Measurements from ENCODE around the gene MAGEC1. TPM values are rescaled to one million over a fixed set of nuclear protein-coding genes. Genes with fewer than 3 reads are reported as not detected.

Gene MAGEC1
- total and polyA plus RNA-seq, 8 donors: not detected

- ATAC-seq (no peak), DNase-seq (no peak)
- intact Hi-C loops (cut with DNase I): no loop called here
- Histone ChIP-seq H3K27me3 (no peaks in the 10 kb centered on the region), H3K9me3 (no peaks in the 10 kb centered on the region), H3K36me3 (no peaks in the 10 kb centered on the region), H3K4me3 (no peak overlapping the region), H3K27ac (no peak overlapping the region), H3K4me1 (no peaks in the 10 kb centered on the region)
- no peak for TF ChIP-seq CTCF (IDR thresholded peaks at IDR 0.05)
Observed at GRCh38 chrX:141945426-141945825, 41.7 kb downstream of the MAGEC1 start.

GRCh38 chrX:141947350-141947749 lies 43.7 kb downstream of the MAGEC1 start:
- TF ChIP-seq CTCF (IDR thresholded peaks at IDR 0.05): no peak
- no peaks in the 10 kb centered on the region for H3K4me1 ChIP-seq
- H3K27me3 ChIP-seq: no peaks in the 10 kb centered on the region
- ATAC-seq (no peak), DNase-seq (no peak)
- no peak overlapping the region for H3K4me3 ChIP-seq
- H3K36me3 ChIP-seq: no peaks in the 10 kb centered on the region
- intact Hi-C loops (cut with DNase I): no loop called here
- H3K9me3 ChIP-seq: no peaks in the 10 kb centered on the region
- H3K27ac ChIP-seq: no peak overlapping the region

GRCh38 chrX:141952603-141953002 lies 48.9 kb downstream of the MAGEC1 start:
- no peaks in the 10 kb centered on the region for H3K36me3 ChIP-seq
- no peaks in the 10 kb centered on the region for H3K9me3 ChIP-seq
- H3K27ac ChIP-seq: no peak overlapping the region
- TF ChIP-seq CTCF (IDR thresholded peaks at IDR 0.05): no peak
- H3K27me3 ChIP-seq: no peaks in the 10 kb centered on the region
- intact Hi-C loops (cut with DNase I): no loop called here
- no peak overlapping the region for H3K4me3 ChIP-seq
- ATAC-seq: no peak
- no peak for DNase-seq
- no peaks in the 10 kb centered on the region for H3K4me1 ChIP-seq

- Histone ChIP-seq H3K27me3 (no peaks in the 10 kb centered on the region), H3K36me3 (no peaks in the 10 kb centered on the region), H3K4me3 (no peak overlapping the region), H3K9me3 (no peaks in the 10 kb centered on the region), H3K4me1 (no peaks in the 10 kb centered on the region), H3K27ac (no peak overlapping the region)
- intact Hi-C loops (cut with DNase I): no loop called here
- no peak for TF ChIP-seq CTCF (IDR thresholded peaks at IDR 0.05)
- DNase-seq (no peak), ATAC-seq (no peak)
Observed at GRCh38 chrX:141958675-141959074, 55.0 kb downstream of the MAGEC1 start.

Other genes with a start within 250 kb of the MAGEC1 start
- not detected for gene SPANXD, start 205.2 kb upstream of the MAGEC1 start, total RNA-seq
- gene SPANXD, start 205.2 kb upstream of the MAGEC1 start, polyA plus RNA-seq (ENCODE audit: insufficient read length in 6 of 6): not detected
- not detected for gene MAGEC3, start 65.6 kb upstream of the MAGEC1 start, total RNA-seq
- under 1 TPM in 5 of 6 donors, not detected in 1; 0.60 to 0.92 (median 0.76) TPM for gene MAGEC3, start 65.6 kb upstream of the MAGEC1 start, polyA plus RNA-seq (ENCODE audit: insufficient read length in 6 of 6)

All from left lung (tissue), 10 donors.